Pons (tissue), 1 donor: ENCODE data around the gene SCARB1.

Source experiments
- DNase-seq: peaks from one replicate; pipeline ENCODE4 v3.0.0-alpha.2; 2016; ENCODE audit warnings: low spot score

SCARB1 gene

DNA sequence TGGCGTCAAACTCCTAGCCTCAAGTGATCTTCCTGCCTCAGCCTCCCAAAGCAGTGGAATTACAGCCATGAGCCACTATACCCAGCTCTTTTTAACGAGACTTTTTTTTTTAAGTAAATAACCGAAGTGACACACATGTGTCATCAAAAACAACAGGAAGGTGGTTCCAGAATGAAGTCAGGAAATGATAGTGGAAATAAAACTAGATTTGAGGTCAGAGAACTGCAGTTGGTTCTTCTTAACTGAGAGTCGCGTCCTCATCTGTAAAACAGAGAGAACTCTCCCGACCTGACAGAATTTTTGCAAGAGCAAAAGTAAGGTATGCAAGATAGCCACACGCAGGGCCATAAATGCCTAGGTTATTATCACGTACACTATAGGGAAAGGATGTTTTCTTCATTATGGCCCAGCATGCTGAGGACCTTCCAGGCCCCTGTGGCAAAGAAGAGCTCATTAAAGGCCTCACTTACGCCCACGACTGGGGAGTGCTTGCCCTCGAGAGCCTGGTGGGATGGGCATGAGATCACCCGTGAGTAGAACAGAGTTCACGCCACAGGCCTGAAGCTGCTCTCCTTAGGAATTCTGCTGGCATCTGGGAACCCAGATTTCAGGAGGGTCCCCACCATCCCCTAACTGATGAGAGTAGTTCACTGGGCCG is 67.2 kb downstream of the SCARB1 start:
- no peak for DNase-seq

GRCh38 chr12:124795081-124795948 is 68.3 kb downstream of the SCARB1 start:
- no peak for DNase-seq

GRCh38 chr12:124792961-124793441 is 70.7 kb downstream of the SCARB1 start:
- peak; percentile 45 for DNase-seq

GRCh38 chr12:124792156-124792555 is 71.5 kb downstream of the SCARB1 start:
- DNase-seq = no peak

GRCh38 chr12:124790650-124791400 is 72.8 kb downstream of the SCARB1 start:
- no peak for DNase-seq

- no peak for DNase-seq
Observed at GRCh38 chr12:124788936-124789555, 74.6 kb downstream of the SCARB1 start.

DNA sequence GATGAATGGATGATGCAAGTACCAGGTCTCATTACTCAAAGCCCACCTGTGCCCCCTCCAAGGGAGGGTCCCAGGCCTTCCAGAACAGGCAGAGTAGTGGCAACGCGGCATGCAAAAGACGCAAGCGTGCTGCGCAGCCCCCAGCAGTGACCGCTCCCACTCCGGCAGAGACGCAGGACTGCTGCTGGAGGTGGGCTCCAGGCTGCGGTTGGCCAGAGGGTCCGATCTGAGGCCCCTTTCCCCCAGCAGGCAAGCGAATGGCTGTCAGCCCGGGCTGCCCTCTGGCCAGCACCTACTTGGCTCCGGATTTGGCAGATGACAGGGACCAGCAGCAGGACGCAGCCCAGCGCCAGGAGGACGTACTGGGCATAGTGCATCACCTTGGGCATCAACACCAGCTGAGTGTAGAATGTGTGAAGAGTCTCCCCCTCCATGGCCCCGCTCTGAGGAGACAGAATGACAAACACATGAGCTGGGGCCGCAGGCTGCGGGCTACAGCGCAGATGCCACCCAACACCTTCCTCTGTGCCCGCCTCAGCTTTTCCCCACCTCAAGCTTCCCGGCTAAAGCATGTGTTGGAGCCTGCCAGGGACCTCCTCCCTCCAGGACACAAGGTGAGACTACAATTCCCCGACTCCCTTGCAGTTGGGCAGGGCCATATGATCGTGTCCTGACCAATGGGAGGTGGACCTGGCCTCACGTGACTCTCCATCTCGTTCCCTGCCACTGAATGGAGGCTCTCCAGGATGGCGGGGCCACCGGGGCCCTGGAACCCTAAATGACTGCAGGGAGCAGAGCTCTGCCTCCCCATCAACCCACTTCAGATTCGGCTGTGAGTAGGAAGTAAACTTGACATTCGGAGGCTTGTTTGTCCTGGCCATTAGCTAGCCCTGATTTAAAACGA is 77.4 kb downstream of the SCARB1 start:
- DNase-seq = peak; percentile 75

- no peak for DNase-seq
Observed at GRCh38 chr12:124784871-124785572, 78.6 kb downstream of the SCARB1 start.

DNA sequence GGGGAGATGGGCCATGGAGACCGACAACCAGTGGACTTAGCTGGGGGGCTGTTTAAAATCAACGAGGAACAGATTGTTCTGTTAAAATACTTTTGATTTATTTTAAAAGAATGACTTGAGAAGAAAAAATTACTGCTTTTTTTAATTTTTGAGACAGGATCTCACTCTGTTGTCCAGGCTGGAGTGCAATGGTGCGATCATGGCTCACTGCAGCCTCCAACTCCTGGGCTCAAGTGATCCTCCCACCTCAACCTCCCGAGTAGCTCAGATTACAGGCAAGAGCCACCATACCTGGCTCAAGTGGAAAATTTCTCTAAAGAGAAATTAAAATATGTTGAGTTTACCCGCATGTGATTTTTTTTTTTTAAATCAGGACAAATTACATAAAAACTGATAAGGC is 80.6 kb downstream of the SCARB1 start:
- DNase-seq = no peak

DNA sequence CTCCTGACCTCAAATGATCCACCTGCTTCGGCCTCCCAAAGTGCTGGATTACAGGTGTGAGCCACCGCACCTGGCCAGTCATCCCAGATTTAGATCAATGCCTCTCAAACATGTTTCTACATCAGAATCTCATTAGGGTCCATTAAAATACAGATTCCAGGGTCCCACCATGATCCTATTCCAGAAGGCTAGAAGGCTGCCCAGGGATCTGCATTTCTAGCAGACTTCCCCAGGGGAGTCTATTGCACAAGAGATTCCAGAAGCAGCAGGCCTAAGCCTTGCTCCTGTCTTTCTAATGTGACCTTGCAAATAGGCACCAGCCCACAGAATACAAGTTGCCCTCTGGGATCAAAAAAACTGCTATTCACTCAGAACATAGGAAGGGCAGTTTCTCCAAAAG is 81.5 kb downstream of the SCARB1 start:
- no peak for DNase-seq

- DNase-seq = no peak
Observed at GRCh38 chr12:124780752-124781685, 82.6 kb downstream of the SCARB1 start.

DNA sequence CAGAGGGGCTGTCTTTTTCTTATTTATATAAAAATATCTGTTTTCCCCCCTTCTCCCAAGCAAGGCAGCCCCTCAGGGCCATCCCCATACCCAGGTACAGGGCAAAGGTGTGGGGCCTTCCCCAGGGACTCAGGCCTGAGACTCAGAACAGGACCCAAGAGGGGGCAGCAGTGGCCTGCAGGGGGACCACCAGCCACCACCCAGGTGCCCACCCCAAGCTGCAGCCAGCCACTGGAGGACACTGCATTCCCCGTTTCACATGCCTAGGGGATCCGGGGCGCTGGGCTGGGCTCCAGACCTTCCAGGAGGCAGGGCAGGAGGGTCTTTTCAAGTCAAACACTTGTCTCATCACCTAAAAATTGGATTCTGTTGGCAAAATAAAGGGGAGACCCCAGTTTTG is 83.3 kb downstream of the SCARB1 start:
- no peak for DNase-seq

GRCh38 chr12:124779161-124780141 is 84.2 kb downstream of the SCARB1 start:
- DNase-seq = no peak

DNA sequence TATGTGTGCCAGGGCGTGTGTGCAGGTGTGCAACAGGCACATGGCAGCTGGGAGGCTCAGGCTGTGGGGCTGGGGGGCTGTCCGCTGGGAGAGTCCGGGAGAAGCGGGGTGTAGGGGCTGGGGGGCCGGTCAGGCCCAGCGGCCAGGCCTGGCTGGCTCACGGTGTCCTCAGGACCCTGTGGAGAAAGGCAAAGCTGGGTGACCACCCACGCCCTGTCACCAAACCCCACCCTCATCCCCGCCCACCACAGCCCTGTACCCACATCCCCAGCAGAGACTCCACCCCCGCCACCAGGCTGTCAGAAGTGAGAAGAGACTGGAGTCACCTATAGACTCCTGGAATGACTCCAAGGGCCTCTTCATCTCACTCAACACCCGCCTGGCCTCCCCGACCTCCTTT is 85.3 kb downstream of the SCARB1 start:
- no peak for DNase-seq

DNA sequence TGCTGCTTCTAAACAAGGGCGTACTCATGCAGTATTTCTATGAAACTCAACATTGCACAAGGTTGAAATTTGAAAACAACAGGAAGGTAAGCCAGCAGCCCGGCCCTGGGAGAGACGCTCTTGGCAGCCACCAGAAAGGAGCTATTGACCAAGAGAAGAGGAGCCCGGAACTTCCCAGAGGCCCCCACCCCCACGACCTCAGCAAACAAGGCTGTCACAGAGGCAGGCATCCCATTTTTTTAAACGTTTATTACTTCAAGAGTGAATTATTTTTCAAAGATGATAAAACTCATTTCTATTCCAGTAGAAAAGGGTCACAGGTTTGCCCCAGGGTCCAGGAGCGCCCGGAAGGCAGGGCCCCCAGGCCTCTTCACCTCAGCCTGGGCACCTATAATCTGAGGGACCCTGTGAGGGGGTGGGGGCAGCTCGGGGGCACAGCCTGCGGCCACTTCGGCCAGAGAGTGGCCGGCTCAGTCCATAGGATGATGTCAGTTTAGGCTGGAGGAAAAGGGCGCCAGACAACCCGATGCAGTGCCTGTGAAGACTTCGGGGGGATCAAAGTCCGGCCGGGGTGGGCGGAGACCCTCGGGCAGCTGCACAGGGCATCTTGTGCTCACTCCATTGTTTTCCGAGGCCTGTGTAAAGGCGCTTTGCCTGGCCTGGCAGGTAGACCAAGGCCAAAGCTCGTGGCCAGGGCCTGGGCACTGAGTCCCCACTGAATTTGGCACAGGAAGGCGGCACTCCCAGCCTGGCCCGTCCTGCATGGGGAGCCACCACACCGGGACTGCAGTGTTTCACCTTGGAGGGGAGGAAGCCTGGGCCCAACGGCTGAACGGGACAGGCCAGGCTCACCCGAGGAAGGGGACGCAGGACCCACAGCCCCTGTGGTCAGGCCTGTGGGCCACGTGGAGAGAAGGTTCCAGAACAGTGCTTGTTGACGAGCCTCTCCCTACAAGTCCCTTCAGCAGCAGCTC is 86.0 kb downstream of the SCARB1 start:
- DNase-seq = no peak

- no peak for DNase-seq
Observed at GRCh38 chr12:124776125-124776513, 87.5 kb downstream of the SCARB1 start.
